GM23338 (cell line): ENCODE results near the gene CLASP2. TPM values are rescaled to one million over a fixed set of nuclear protein-coding genes. Genes with fewer than 3 reads are reported as not detected.

ENCODE experiments used
- ATAC-seq: fragments of 200-7000 bp; cut with Tn5 transposase; 3 replicates; pipeline ENCODE4 v1.9.1; 2020
- DNase-seq: peaks from one replicate; pipeline ENCODE4 v3.0.0-alpha.2; 2015; ENCODE audit warnings: low spot score
- H2AFZ ChIP-seq: fragments of 200-600 bp; sonication (generic); 2 replicates; pipeline ENCODE4 v1.8.0; 2016; ENCODE audit warnings: antibody characterized with exemption, mild to moderate bottlenecking, moderate library complexity
- H3F3A ChIP-seq: fragments of 200-600 bp; sonication (generic); replicated peaks from 2 replicates; pipeline ENCODE4 v1.8.0; 2017; ENCODE audit warnings: antibody characterized with exemption, mixed run types, low read depth
- H3K27ac ChIP-seq: fragments of 200-600 bp; sonication (generic); 2 replicates; pipeline ENCODE4 v1.6.1; 2016; ENCODE audit warnings: low read depth
- H3K27me3 ChIP-seq: fragments of 200-600 bp; sonication (generic); 2 replicates; pipeline ENCODE4 v1.8.0; 2016; ENCODE audit warnings: mild to moderate bottlenecking, mixed run types, moderate library complexity; ENCODE audit not compliant: insufficient read depth
- H3K36me3 ChIP-seq: fragments of 200-600 bp; sonication (generic); 2 replicates; pipeline ENCODE4 v1.8.0; 2016; ENCODE audit warnings: mild to moderate bottlenecking; ENCODE audit not compliant: insufficient read depth
- H3K4me1 ChIP-seq: fragments of 200-600 bp; sonication (generic); 2 replicates; pipeline ENCODE4 v1.8.0; 2016; ENCODE audit warnings: mild to moderate bottlenecking, moderate library complexity; ENCODE audit not compliant: insufficient read depth
- H3K4me2 ChIP-seq: fragments of 200-600 bp; sonication (generic); 2 replicates; pipeline ENCODE4 v1.7.1; 2017; ENCODE audit warnings: mixed run types
- H3K4me3 ChIP-seq: fragments of 200-600 bp; sonication (generic); 2 replicates; pipeline ENCODE4 v1.6.1; 2016; ENCODE audit warnings: mixed run types
- H3K79me2 ChIP-seq: fragments of 200-600 bp; sonication (generic); replicated peaks from 2 replicates; pipeline ENCODE4 v1.8.0; 2017; ENCODE audit warnings: mild to moderate bottlenecking; ENCODE audit not compliant: insufficient read depth
- H3K9me2 ChIP-seq: fragments of 200-600 bp; sonication (generic); 2 replicates; pipeline ENCODE4 v1.8.0; 2017; ENCODE audit not compliant: insufficient read depth
- H4K20me1 ChIP-seq: fragments of 200-600 bp; sonication (generic); replicated peaks from 2 replicates; pipeline ENCODE4 v1.8.0; 2017; ENCODE audit warnings: mild to moderate bottlenecking; ENCODE audit not compliant: insufficient read depth
- H3K27ac Mint-ChIP-seq: 2 replicates; pipeline ENCODE4 v1.8.0; 2020; ENCODE audit warnings: inconsistent platforms, mild to moderate bottlenecking, moderate library complexity, mixed read lengths
- H3K27me3 Mint-ChIP-seq: 3 replicates; pipeline ENCODE4 v1.8.0; 2022; ENCODE audit warnings: low read depth, mild to moderate bottlenecking, moderate library complexity, mixed read lengths, inconsistent platforms; ENCODE audit not compliant: insufficient read depth, poor library complexity
- H3K36me3 Mint-ChIP-seq: 3 replicates; pipeline ENCODE4 v1.8.0; 2021; ENCODE audit warnings: low read depth, mild to moderate bottlenecking, inconsistent platforms, moderate library complexity, mixed read lengths
- H3K4me1 Mint-ChIP-seq: 3 replicates; pipeline ENCODE4 v1.8.0; 2020; ENCODE audit warnings: mild to moderate bottlenecking, inconsistent platforms, mixed read lengths
- H3K4me3 Mint-ChIP-seq: 3 replicates; pipeline ENCODE4 v1.8.0; 2021; ENCODE audit warnings: moderate library complexity, mild to moderate bottlenecking, inconsistent platforms, mixed read lengths
- H3K9me3 Mint-ChIP-seq: 3 replicates; pipeline ENCODE4 v1.8.0; 2020; ENCODE audit warnings: moderate library complexity, mild to moderate bottlenecking, inconsistent platforms, mixed read lengths
- CREB1 ChIP-seq: fragments of 250-450 bp; sonication (Bioruptor Pico); IDR thresholded peaks from 2 replicates; pipeline ENCODE4 v1.5.0; 2020; ENCODE audit warnings: low read depth, mild to moderate bottlenecking, moderate library complexity
- EZH2 ChIP-seq: fragments of 200-600 bp; sonication (generic); IDR thresholded peaks from one replicate; pipeline ENCODE4 v1.8.0; 2017; ENCODE audit warnings: antibody characterized with exemption, mild to moderate bottlenecking, low read depth; ENCODE audit not compliant: unreplicated experiment
- EZH2phosphoT487 ChIP-seq: fragments of 200-600 bp; sonication (generic); IDR thresholded peaks from one replicate; pipeline ENCODE4 v1.8.1; 2018; ENCODE audit warnings: antibody characterized with exemption; ENCODE audit not compliant: unreplicated experiment
- JUNB ChIP-seq: IDR thresholded peaks from one replicate; pipeline ENCODE4 v1.6.1; 2016; ENCODE audit warnings: antibody characterized with exemption; ENCODE audit not compliant: unreplicated experiment
- NANOG ChIP-seq: IDR thresholded peaks from 2 replicates; pipeline ENCODE4 v1.6.1; 2016; ENCODE audit warnings: antibody characterized with exemption, borderline replicate concordance
- POLR2AphosphoS5 ChIP-seq: IDR thresholded peaks from 2 replicates; pipeline ENCODE4 v1.6.1; 2016; ENCODE audit warnings: antibody characterized with exemption, low read depth
- STAT1 ChIP-seq: IDR thresholded peaks from one replicate; pipeline ENCODE4 v1.6.1; 2016; ENCODE audit warnings: antibody characterized with exemption; ENCODE audit not compliant: unreplicated experiment
- ZNF114 ChIP-seq: fragments of 250-450 bp; sonication (Bioruptor Pico); IDR thresholded peaks from 2 replicates; pipeline ENCODE4 v1.5.0; 2020; ENCODE audit warnings: mild to moderate bottlenecking, moderate library complexity
- ZNF331 ChIP-seq: fragments of 250-450 bp; sonication (Bioruptor Pico); IDR thresholded peaks from 2 replicates; pipeline ENCODE4 v1.5.0; 2020; ENCODE audit warnings: low read depth, mild to moderate bottlenecking, moderate library complexity
- polyA plus RNA-seq: library from polyadenylated mRNA; unstranded; fragments of >200 nt; fragmentation: Nextera tagmentation; extraction: Ambion mirVana; gene quantifications from 2 replicates; pipeline ENCODE4 v1.2.1, GENCODE V29; 2016
- total RNA-seq: library from RNA; depleted of rRNA; stranded (reverse); fragments of >200 nt; shearing (Covaris generic); gene quantifications from 2 replicates; pipeline ENCODE4 v1.2.3, GENCODE V29; 2014
- TF ChIP-seq, protein P1 (sequence below): fragments of 250-450 bp; sonication (Bioruptor Pico); IDR thresholded peaks from 2 replicates; pipeline ENCODE4 v1.5.0; 2020; ENCODE audit warnings: mild to moderate bottlenecking, moderate library complexity
- TF ChIP-seq, protein P2 (sequence below), 2 experiments: fragments of 200-600 bp in 1 of 2; sonication (generic) in 1 of 2; conservative IDR thresholded peaks; 2 replicates each; pipeline versions ENCODE4 v1.5.1 to v1.6.1; 2016 to 2017; ENCODE audit warnings: antibody characterized with exemption in 2 of 2, low read depth in 2 of 2, mild to moderate bottlenecking in 2 of 2, moderate library complexity in 1 of 2
- TF ChIP-seq, protein P3 (sequence below): IDR thresholded peaks from 2 replicates; pipeline ENCODE4 v1.6.1; 2016; ENCODE audit warnings: antibody characterized with exemption
- TF ChIP-seq, protein P4 (sequence below): IDR thresholded peaks from one replicate; pipeline ENCODE4 v1.6.1; 2018; ENCODE audit warnings: antibody characterized with exemption; ENCODE audit not compliant: unreplicated experiment

The CLASP2 gene
- total and polyA plus RNA-seq, 2 experiments from 2014 or later: 12.8 to 74.6 TPM

DNA sequence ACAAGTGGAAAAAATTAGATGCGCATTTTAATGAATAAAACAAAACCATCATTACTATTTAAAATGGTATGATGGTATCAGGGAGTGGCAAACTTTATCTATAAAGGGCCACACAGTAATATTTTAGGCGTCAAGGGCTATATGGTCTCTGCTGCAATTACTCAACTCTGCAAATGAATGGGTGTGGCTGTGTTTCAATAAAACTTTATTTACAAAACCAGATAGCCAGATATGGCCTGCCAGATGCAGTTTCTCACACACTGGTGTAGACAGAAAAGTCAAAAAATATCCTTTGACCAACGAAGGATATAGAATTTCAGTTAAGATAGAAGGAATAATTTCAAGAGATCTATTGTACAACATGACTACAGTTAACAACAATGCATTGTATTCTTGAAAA is 83.8 kb downstream of the CLASP2 start:
- Histone ChIP-seq H3K4me3 (no peak overlapping the region), H3F3A (no peaks in the 10 kb centered on the region), H3K79me2 (no peaks in the 10 kb centered on the region), H4K20me1 (no peaks in the 10 kb centered on the region; the same call in 1 of the 2 replicates), H3K36me3 (no peaks in the 10 kb centered on the region), H2AFZ (no peak overlapping the region), H3K27me3 (no peaks in the 10 kb centered on the region), H3K9me2 (no peaks in the 10 kb centered on the region), H3K4me2 (no peak overlapping the region), H3K27ac (no peak overlapping the region), H3K4me1 (peaks cover 9% of the 10 kb centered on the region; the same call in 1 of the 2 replicates)
- ATAC-seq: no peak
- Mint-ChIP-seq H3K4me3 (no peak overlapping the region), H3K4me1 (peaks cover 17% of the 10 kb centered on the region; the same call in 2 of the 3 replicates), H3K36me3 (peaks cover 2% of the 10 kb centered on the region; the same call in 1 of the 3 replicates), H3K27ac (no peak overlapping the region), H3K27me3 (peaks cover 3% of the 10 kb centered on the region), H3K9me3 (no peaks in the 10 kb centered on the region)
- TF ChIP-seq STAT1 (no peak), CREB1 (CRISPR knock-in tag) (no peak), ZNF114 (CRISPR knock-in tag) (no peak), EZH2 (no peak), POLR2AphosphoS5 (no peak), NANOG (no peak), EZH2phosphoT487 (no peak), ZNF331 (CRISPR knock-in tag) (no peak), JUNB (no peak)
- TF ChIP-seq, protein P1, sequence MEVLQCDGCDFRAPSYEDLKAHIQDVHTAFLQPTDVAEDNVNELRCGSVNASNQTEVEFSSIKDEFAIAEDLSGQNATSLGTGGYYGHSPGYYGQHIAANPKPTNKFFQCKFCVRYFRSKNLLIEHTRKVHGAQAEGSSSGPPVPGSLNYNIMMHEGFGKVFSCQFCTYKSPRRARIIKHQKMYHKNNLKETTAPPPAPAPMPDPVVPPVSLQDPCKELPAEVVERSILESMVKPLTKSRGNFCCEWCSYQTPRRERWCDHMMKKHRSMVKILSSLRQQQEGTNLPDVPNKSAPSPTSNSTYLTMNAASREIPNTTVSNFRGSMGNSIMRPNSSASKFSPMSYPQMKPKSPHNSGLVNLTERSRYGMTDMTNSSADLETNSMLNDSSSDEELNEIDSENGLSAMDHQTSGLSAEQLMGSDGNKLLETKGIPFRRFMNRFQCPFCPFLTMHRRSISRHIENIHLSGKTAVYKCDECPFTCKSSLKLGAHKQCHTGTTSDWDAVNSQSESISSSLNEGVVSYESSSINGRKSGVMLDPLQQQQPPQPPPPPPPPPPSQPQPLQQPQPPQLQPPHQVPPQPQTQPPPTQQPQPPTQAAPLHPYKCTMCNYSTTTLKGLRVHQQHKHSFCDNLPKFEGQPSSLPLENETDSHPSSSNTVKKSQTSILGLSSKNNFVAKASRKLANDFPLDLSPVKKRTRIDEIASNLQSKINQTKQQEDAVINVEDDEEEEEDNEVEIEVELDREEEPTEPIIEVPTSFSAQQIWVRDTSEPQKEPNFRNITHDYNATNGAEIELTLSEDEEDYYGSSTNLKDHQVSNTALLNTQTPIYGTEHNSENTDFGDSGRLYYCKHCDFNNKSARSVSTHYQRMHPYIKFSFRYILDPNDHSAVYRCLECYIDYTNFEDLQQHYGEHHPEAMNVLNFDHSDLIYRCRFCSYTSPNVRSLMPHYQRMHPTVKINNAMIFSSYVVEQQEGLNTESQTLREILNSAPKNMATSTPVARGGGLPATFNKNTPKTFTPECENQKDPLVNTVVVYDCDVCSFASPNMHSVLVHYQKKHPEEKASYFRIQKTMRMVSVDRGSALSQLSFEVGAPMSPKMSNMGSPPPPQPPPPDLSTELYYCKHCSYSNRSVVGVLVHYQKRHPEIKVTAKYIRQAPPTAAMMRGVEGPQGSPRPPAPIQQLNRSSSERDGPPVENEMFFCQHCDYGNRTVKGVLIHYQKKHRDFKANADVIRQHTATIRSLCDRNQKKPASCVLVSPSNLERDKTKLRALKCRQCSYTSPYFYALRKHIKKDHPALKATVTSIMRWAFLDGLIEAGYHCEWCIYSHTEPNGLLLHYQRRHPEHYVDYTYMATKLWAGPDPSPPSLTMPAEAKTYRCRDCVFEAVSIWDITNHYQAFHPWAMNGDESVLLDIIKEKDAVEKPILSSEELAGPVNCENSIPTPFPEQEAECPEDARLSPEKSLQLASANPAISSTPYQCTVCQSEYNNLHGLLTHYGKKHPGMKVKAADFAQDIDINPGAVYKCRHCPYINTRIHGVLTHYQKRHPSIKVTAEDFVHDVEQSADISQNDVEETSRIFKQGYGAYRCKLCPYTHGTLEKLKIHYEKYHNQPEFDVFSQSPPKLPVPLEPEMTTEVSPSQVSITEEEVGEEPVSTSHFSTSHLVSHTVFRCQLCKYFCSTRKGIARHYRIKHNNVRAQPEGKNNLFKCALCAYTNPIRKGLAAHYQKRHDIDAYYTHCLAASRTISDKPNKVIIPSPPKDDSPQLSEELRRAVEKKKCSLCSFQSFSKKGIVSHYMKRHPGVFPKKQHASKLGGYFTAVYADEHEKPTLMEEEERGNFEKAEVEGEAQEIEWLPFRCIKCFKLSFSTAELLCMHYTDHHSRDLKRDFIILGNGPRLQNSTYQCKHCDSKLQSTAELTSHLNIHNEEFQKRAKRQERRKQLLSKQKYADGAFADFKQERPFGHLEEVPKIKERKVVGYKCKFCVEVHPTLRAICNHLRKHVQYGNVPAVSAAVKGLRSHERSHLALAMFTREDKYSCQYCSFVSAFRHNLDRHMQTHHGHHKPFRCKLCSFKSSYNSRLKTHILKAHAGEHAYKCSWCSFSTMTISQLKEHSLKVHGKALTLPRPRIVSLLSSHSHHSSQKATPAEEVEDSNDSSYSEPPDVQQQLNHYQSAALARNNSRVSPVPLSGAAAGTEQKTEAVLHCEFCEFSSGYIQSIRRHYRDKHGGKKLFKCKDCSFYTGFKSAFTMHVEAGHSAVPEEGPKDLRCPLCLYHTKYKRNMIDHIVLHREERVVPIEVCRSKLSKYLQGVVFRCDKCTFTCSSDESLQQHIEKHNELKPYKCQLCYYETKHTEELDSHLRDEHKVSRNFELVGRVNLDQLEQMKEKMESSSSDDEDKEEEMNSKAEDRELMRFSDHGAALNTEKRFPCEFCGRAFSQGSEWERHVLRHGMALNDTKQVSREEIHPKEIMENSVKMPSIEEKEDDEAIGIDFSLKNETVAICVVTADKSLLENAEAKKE: no peak
- TF ChIP-seq, protein P2, sequence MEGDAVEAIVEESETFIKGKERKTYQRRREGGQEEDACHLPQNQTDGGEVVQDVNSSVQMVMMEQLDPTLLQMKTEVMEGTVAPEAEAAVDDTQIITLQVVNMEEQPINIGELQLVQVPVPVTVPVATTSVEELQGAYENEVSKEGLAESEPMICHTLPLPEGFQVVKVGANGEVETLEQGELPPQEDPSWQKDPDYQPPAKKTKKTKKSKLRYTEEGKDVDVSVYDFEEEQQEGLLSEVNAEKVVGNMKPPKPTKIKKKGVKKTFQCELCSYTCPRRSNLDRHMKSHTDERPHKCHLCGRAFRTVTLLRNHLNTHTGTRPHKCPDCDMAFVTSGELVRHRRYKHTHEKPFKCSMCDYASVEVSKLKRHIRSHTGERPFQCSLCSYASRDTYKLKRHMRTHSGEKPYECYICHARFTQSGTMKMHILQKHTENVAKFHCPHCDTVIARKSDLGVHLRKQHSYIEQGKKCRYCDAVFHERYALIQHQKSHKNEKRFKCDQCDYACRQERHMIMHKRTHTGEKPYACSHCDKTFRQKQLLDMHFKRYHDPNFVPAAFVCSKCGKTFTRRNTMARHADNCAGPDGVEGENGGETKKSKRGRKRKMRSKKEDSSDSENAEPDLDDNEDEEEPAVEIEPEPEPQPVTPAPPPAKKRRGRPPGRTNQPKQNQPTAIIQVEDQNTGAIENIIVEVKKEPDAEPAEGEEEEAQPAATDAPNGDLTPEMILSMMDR (conservative IDR thresholded peaks at IDR 0.05; ENCODE audit: low read depth in 2 of 2): no peak
- TF ChIP-seq, protein P3, sequence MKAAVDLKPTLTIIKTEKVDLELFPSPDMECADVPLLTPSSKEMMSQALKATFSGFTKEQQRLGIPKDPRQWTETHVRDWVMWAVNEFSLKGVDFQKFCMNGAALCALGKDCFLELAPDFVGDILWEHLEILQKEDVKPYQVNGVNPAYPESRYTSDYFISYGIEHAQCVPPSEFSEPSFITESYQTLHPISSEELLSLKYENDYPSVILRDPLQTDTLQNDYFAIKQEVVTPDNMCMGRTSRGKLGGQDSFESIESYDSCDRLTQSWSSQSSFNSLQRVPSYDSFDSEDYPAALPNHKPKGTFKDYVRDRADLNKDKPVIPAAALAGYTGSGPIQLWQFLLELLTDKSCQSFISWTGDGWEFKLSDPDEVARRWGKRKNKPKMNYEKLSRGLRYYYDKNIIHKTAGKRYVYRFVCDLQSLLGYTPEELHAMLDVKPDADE: no peak
- TF ChIP-seq, protein P4, sequence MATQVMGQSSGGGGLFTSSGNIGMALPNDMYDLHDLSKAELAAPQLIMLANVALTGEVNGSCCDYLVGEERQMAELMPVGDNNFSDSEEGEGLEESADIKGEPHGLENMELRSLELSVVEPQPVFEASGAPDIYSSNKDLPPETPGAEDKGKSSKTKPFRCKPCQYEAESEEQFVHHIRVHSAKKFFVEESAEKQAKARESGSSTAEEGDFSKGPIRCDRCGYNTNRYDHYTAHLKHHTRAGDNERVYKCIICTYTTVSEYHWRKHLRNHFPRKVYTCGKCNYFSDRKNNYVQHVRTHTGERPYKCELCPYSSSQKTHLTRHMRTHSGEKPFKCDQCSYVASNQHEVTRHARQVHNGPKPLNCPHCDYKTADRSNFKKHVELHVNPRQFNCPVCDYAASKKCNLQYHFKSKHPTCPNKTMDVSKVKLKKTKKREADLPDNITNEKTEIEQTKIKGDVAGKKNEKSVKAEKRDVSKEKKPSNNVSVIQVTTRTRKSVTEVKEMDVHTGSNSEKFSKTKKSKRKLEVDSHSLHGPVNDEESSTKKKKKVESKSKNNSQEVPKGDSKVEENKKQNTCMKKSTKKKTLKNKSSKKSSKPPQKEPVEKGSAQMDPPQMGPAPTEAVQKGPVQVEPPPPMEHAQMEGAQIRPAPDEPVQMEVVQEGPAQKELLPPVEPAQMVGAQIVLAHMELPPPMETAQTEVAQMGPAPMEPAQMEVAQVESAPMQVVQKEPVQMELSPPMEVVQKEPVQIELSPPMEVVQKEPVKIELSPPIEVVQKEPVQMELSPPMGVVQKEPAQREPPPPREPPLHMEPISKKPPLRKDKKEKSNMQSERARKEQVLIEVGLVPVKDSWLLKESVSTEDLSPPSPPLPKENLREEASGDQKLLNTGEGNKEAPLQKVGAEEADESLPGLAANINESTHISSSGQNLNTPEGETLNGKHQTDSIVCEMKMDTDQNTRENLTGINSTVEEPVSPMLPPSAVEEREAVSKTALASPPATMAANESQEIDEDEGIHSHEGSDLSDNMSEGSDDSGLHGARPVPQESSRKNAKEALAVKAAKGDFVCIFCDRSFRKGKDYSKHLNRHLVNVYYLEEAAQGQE: no peak
- DNase-seq: no peak
